Hepatocyte (in vitro differentiated cells): ENCODE data around the gene LDLRAD1.

Source experiments
- EZH2 ChIP-seq: fragments of 200-600 bp; sonication (generic); IDR thresholded peaks from 2 replicates; pipeline ENCODE4 v1.6.1; 2016; ENCODE audit warnings: antibody characterized with exemption, mild to moderate bottlenecking, borderline replicate concordance
- EZH2phosphoT487 ChIP-seq: fragments of 200-600 bp; sonication (generic); IDR thresholded peaks from one replicate; pipeline ENCODE4 v1.6.1; 2018; ENCODE audit warnings: antibody characterized with exemption, mild to moderate bottlenecking, low read depth, moderate library complexity; ENCODE audit not compliant: unreplicated experiment, severe bottlenecking
- TF ChIP-seq, protein P1 (sequence below): fragments of 200-600 bp; sonication (generic); IDR thresholded peaks from 2 replicates; pipeline ENCODE4 v1.5.1; 2016; ENCODE audit warnings: antibody characterized with exemption, mild to moderate bottlenecking; ENCODE audit not compliant: poor library complexity

DNA sequence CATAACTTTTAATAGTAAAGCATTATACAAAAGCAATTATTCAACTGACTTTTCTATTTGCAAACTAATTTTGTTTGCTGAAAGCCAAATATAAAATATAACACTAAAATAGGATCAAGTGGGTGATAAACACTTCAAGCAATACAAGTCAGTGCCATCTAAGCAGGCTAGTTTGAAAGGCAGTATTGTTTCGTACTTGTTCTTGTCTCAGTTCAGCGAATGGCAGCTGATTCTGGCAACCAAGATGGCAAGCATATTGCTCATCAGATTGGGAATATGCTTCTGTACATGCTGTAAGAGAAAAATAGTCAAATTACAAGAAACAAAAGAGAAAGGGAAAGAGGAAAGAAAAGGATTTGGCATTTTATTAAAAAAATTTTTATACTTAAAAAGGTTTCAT, 27.5 kb upstream of the LDLRAD1 start:
- TF ChIP-seq, protein P1, sequence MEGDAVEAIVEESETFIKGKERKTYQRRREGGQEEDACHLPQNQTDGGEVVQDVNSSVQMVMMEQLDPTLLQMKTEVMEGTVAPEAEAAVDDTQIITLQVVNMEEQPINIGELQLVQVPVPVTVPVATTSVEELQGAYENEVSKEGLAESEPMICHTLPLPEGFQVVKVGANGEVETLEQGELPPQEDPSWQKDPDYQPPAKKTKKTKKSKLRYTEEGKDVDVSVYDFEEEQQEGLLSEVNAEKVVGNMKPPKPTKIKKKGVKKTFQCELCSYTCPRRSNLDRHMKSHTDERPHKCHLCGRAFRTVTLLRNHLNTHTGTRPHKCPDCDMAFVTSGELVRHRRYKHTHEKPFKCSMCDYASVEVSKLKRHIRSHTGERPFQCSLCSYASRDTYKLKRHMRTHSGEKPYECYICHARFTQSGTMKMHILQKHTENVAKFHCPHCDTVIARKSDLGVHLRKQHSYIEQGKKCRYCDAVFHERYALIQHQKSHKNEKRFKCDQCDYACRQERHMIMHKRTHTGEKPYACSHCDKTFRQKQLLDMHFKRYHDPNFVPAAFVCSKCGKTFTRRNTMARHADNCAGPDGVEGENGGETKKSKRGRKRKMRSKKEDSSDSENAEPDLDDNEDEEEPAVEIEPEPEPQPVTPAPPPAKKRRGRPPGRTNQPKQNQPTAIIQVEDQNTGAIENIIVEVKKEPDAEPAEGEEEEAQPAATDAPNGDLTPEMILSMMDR: no peak
- TF ChIP-seq EZH2: no peak
- TF ChIP-seq EZH2phosphoT487: no peak
